Measurements from ENCODE around the gene TRIM41.
"Not testable (repeated sequence)": the region's sequence is repeated elsewhere in the genome, so short reads cannot be mapped to it uniquely, and the experiment has no call there.

The TRIM41 gene

DNA sequence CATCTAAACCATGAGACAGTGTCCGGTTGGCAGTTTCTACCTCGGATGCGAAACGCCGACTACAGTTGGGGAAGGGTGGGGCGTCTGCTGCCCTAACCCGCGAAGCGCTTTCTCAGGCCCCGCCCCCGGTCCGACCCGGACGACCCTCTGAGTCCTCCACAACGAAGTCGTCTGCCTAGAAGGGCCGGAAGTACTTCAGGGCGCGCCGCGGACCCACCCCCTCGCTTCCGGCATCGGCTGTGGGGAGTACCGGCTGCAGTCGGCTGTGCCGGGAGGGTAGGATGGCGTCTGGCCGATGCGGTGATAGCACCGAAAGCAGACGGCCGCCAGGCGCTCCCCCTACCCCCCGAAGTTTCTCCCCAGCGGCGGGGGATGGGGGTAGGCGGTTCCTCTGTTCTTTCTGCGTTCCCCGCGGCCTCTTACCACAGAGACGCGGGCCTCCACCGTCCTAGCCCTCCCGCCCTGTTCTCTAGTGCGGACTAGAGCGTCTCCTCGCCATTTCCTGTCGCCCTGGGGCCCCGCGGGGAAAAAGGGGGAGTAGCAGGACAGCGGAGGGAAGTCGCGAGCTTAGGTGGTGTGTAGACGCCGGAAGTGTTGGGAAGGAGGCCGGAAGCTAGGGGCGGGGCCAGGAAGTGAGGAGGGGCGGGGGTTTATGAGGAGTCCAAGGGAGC, at the start of gene TRIM41:
TRIM41 (plus strand) TSS at position 224 of the 671 bp plus-strand sequence. CDS start 719 bp downstream, outside the sequence.
- peak; percentile 96 to 98 for DNase-seq (ENCODE audit: low read depth in 2 of 2)

DNA sequence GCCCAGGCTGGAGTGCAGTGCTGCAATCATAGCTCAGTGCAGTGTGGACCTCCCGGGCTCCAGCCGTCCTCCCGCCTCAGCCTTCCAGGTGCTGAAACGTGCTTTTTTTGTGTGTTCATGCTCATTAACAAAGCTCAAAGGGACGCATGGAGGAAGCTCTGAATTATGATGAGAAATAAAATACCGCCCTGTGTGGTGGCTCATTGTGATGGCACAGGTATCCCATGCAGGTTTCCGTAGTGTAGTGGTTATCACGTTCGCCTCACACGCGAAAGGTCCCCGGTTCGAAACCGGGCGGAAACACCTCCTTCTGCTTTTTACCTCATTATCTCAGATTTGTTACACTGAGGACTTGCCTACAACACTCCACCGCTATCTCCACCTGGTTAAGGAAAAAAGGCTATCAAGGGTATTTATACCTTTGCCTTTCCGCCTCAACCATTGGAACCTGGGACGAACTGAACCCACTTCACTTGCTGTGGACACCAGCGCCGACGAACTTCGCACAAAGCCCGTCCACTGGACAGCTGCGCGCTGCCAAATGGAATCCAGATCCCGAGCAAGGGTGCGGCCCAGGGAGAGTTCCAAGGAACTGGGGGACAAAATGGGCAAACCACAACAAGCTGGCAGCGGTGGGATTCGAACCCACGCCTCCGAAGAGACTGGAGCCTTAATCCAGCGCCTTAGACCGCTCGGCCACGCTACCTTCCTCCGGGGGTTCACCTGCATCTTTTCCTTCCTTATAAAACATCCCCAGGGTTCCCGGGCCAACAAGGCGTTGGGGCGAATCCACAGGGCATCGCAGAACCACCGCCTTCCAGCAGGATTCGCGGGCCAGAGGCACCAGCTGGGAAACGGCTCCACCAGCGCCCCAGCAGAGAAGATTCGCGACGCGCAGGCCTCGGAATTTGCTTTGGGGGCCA, 49.4 kb upstream of the TRIM41 start:
- peak; percentile 21 to 54 for DNase-seq (ENCODE audit: low read depth in 2 of 2)

- no peak for DNase-seq (ENCODE audit: low read depth in 2 of 2)
Measured at GRCh38 chr5:181176254-181176952, 46.7 kb upstream of the TRIM41 start.

DNA sequence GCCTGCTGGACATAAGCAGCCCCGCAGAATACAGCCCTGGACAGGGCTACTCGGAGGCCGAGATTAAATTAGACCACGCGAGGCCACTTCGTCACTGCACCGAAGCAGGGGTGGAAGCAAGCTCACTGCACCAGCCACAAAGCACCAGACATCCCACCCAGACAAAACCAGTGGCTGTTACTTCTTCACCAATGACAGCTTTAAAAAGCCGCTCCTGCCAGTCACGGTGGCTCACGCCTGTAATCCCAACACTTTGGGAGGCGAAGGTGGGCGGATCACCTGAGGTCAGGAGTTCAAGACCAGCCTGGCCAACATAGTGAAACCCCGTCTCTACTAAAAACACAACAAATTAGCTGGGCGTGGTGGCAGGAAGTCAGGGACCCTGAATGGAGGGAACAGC, 45.5 kb upstream of the TRIM41 start:
- DNase-seq (ENCODE audit: low read depth in 2 of 2), result not testable (repeated sequence)

GRCh38 chr5:181181650-181182565, 41.2 kb upstream of the TRIM41 start:
- DNase-seq (ENCODE audit: low read depth in 2 of 2), result peak in 1 of 2 donors; percentile 50

DNA sequence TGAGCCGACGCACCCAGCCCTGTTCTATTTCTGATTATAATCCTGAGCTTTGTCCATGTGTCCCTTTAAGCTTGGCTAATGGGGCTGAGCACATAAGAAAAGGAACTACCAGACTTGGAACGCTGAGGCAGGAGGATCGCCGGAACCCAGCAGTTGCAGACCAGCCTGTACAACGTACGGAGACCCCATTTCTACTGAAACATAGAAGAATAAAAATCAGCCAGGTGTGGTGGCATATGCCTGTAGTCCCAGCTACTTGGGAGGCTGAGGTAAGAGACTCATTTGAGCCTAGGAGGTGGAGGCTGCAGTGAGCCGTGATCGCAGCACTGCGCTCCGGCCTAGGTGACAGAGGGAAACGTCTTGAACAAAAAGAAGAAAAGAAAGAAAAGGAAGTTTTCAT, 40.4 kb upstream of the TRIM41 start:
- DNase-seq (ENCODE audit: low read depth in 2 of 2), result no peak

DNA sequence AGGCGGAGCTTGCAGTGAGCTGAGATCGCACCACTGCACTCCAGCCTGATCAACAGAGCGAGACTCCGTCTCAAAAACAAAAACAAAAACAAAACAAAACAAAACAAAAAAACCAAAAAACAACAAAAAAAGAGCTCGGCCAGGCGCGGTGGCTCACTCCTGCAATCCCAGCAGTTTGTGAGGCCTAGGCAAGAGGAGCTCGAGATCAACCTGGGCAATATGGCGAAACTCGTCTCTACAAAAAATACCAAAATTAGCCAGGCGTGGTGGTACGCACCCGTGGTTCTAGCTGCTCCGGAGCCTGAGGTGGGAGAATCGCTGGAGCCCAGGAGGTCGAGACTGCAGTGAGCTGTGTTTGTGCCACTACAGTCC, 38.2 kb upstream of the TRIM41 start:
- no peak for DNase-seq (ENCODE audit: low read depth in 2 of 2)

DNA sequence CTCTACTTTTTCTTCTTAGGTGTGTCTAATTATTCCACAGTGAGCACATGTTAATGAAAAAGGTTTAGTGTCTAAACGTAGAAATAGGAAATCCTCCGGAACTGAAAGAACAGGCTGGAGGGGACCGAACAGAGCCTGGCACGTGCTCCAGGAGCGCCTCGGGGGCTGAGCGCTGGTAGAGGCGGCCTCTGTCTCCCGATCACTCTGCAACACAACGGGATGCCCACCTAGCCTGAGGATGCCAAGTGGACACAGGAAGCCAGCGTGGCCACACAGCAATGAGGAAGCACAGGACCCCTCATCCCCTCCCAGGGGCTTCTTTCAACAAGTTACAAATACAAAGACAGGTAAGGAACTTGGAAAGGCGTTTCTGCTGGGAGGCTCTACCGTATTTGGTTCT, 37.5 kb upstream of the TRIM41 start:
- no peak for DNase-seq (ENCODE audit: low read depth in 2 of 2)

GRCh38 chr5:181186022-181186421, 37.1 kb upstream of the TRIM41 start:
- no peak for DNase-seq (ENCODE audit: low read depth in 2 of 2)

DNA sequence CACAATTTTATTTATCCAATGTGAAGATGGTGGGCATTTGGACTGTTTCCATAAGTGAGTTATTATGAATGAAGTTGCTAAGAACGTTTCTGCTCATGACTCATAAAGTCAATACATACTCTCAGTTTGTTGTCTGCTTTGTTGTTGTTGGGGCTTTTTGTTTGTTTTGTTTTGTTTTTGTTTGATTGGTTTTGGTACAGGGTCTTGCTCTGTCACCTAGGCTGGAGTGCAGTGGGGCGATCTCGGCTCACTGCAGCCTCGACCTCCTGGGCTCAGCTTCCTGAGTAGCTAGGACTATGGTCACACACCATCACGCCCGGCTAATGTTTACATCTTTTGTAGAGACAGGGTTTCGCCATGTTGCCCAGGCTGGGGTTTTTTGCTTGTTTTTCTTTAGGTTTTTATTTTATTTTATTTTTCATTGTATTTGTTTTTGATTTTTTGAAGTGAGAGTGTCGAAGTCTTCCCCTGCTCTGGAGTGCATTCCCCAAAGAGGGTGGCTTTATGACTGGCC, 36.0 kb upstream of the TRIM41 start:
- DNase-seq (ENCODE audit: low read depth in 2 of 2), result no peak

DNA sequence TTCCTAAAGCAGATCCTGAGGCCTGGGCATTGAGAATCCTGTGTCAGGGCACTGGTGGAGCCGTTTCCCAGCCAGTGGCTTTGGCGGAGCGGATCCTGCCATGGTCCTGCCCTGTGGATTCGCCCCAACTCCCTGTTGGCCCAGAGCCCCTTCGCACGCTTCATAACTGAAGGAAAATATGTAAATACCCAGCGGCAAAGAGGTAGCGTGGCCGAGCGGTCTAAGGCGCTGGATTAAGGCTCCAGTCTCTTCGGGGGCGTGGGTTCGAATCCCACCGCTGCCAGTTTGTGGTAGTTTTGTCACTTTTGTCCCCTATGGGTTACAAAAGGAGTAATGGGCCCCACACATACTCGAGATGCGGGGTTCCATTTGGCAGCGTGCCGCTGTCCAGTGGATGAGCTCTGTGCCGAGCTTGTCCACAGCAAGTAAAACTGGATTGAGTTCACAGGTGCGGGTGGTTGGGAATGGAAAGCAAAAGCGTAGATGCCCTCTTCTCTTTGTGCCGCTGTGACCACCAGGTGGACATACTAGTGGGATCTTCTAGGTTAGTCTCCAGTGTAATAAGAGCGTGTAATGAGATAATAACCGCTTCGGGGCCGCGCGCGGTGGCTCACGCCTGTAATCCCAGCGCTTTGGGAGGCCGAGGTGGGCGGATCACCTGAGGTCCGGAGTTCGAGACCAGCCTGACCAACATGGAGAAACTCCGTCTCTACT, 35.4 kb upstream of the TRIM41 start:
- DNase-seq (ENCODE audit: low read depth in 2 of 2), result no peak

DNA sequence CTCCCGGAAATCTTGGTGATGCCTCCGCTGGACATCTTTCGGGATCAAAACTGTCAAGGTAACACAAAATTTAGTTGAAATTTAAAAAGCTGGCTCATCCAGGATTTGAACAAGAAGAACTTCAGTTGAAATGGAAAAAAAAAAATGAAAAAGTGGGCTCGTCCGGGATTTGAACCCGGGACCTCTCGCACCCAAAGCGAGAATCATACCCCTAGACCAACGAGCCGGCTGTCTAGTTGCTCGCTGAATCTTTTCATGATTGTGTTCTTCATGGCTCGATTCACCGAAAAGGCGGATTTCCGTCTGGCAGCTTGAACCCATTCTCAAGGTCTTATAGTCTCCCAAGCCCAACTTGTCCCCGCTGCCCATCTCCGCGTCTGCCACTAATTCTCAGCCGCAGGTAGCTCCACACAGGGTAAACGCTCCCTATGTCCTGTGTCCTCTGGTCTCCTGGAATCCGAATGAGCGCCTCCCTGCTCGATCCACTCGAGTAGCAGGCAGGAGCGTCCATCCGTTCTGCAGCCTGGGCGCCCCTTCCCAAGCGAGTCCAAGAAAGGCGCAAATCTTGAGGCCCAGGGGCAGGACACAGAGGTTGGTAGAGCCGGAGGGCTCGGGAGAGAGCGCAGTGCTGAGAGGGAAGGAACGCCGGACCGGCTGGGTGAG, 34.2 kb upstream of the TRIM41 start:
- DNase-seq (ENCODE audit: low read depth in 2 of 2), result peak; percentile 35 to 73

GRCh38 chr5:181189363-181189961, 33.6 kb upstream of the TRIM41 start:
- peak; percentile 57 to 61 for DNase-seq (ENCODE audit: low read depth in 2 of 2)

DNA sequence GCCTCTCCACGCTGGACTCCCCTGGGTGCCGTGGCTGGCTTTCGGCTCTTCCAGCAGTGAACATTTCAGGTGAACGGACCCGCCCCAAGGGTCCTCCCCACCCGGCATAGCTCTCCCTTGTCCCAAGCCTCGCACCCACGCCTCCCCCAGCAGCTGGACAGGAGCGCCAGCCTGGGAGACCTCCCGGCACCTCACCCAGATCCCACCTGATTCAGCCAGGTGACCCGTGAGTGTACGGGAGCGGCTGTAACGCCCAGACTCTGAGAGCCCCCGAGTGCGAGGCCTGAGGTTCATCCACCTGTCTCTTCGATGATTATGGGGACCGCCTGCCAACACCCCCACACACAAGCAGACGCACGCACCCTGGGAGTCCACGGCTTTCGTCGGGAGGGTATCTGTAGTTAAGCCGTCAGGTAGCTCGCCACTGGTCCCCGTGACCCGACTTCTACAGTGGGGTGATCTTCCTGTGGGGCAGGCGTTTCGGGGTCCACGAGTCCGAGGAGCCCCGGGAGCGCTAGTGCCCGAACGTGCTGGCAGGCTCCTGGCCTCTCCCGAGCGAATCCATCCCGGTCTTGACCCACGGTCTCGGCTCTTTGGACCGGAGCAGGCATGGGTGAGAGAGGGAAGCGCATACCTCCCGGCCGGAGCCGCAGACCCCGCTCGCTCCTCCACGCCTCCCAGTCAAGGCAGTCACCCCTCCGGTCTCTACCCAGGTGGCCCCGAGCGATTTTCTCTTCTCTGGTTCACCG, 32.9 kb upstream of the TRIM41 start:
- peak in 1 of 2 donors; percentile 47 for DNase-seq (ENCODE audit: low read depth in 2 of 2)

GRCh38 chr5:181190711-181191525, 32.2 kb upstream of the TRIM41 start:
- DNase-seq (ENCODE audit: low read depth in 2 of 2), result peak in 1 of 2 donors; percentile 38

GRCh38 chr5:181191526-181192336, 31.4 kb upstream of the TRIM41 start:
- peak; percentile 91 for DNase-seq (ENCODE audit: low read depth in 2 of 2)

All from stimulated activated CD8-positive, alpha-beta memory T cell treated with anti-CD3 and anti-CD28 coated beads, Interleukin-7, amount 100 ng/mL, for 4 hours (primary cell).